Measurements from ENCODE around the gene XCR1.

- TF ChIP-seq CTCF (IDR thresholded peaks at IDR 0.05 in 8 of 11, conservative IDR thresholded peaks at IDR 0.05 in 3 of 11) (no peak), POLR2AphosphoS5 (IDR thresholded peaks at IDR 0.05) (peak in 1 of 3 donors; percentile 42)
These were observed 50.8 kb downstream of the XCR1 start for GRCh38 chr3:45976191-45977091.
